Ishikawa (cell line): Measurements from ENCODE around the gene KIF13A.

Experiments used
- CEBPB ChIP-seq: IDR thresholded peaks from 2 replicates; pipeline ENCODE4 v1.6.1; 2012
- EP300 ChIP-seq: IDR thresholded peaks from 2 replicates; pipeline ENCODE4 v1.6.1; 2012; ENCODE audit warnings: borderline replicate concordance
- MAX ChIP-seq: IDR thresholded peaks from 2 replicates; pipeline ENCODE4 v1.6.1; 2012
- RAD21 ChIP-seq: IDR thresholded peaks from 2 replicates; pipeline ENCODE4 v1.6.1; 2012; ENCODE audit warnings: low read depth
- TCF12 ChIP-seq: IDR thresholded peaks from 2 replicates; pipeline ENCODE4 v1.6.1; 2012; ENCODE audit warnings: low read depth
- TEAD4 ChIP-seq: IDR thresholded peaks from 2 replicates; pipeline ENCODE4 v1.6.1; 2012

GRCh38 chr6:17737704-17738252 lies 249.7 kb downstream of the KIF13A start:
- TF ChIP-seq EP300 (no peak), TEAD4 (no peak), CEBPB (no peak), MAX (no peak), TCF12 (no peak), RAD21 (no peak)
